Activated gamma-delta T cell (primary cell): ENCODE results near the gene MIA2.
"Not testable (repeated sequence)": the region's sequence is repeated elsewhere in the genome, so short reads cannot be mapped to it uniquely, and the experiment has no call there.

Source experiments
- DNase-seq: peaks from one replicate; lab custom pipeline; 2025; lab: John Stamatoyannopoulos, UW

Gene MIA2

DNA sequence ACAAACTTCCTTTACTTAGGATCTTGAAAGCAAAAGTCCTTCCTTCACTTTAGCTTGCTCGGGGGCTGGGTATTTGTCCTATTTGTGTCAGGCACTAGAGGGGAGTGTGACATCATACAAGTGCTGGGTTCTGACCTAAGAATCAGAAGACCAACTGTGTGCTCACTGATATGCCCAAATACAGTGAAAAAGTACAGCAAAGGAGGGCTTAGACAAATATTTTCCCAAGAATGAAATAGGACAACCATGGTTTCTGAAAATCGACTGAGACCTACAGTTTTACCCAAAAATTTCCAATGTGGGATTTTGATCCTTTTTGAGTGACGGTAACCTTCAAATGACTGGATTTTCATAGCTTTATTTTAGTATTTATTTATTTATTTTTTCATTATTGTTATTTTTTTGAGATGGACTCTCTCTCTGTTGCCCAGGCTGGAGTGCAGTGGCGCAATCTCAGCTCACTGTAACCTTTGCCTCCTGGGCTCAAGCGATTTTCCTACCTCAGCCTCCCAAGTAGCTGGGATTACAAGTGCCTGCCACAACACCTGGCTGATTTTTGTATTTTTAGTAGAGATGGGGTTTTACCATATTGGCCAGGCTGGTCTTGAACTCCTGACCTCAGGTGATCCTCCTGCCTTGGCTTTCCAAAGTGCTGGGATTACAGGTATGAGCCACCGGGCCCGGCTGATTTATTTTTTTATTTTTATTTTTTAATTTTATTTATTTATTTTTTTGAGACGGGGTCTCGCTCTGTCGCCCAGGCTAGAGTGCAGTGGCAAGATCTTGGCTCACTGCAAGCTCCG lies 1.8 kb upstream of the MIA2 start:
- not testable (repeated sequence) for DNase-seq

DNA sequence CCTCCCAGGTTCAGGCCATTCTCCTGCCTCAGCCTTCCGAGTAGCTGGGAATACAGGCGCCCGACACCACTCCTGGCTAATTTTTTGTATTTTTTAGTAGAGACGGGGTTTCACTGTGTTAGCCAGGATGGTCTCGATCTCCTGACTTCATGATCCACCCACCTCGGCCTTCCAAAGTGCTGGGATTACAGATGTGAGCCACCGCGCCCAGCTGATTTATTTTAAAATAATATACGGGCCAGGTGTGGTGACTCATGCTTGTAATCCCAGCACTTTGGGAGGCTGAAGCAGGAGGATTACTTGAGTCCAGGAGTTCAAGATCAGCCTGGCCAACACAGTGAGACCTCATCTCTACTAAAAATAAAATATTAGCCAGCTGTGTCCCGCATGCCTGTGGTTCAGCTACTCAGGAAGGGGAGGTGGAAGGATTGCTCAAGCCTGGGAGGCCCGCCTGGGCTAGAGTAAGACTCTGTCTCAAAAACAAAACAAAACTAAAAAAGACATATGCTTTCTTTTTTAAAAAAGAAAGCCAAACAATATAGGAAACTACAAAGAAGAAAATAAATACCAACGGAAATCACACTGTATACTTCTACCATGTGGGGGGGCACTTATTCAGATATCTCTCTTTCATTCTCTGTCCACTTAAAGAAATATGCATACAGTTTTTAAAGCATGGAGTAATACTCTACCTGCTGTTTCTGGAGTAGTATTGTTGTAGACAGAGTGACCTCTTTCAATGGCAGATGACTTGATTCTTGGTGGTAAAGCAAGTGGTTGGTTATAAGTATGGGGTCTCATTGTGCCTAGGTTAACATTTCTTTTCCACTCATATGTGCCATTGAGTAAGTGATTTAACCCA lies 930 bp upstream of the MIA2 start:
- DNase-seq: no peak

DNA sequence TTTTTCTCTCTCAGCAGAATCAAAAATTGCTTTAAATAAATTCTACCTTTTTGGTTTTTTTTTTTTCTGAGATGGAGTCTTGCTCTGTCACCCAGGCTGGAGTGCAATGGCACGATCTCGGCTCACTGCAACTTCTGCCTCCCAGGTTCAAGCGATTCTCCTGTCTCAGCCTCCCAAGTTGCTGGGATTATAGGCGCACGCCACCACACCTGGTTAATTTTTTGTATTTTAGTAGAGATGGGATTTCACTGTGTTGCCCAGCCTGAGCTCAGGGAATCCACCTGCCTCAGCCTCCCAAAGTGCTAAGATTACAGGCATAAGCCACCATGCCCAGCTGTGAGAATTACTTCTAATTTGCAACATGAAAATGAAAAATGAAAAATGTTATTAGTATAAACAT lies 1.3 kb downstream of the MIA2 start:
- DNase-seq: not testable (repeated sequence)

DNA sequence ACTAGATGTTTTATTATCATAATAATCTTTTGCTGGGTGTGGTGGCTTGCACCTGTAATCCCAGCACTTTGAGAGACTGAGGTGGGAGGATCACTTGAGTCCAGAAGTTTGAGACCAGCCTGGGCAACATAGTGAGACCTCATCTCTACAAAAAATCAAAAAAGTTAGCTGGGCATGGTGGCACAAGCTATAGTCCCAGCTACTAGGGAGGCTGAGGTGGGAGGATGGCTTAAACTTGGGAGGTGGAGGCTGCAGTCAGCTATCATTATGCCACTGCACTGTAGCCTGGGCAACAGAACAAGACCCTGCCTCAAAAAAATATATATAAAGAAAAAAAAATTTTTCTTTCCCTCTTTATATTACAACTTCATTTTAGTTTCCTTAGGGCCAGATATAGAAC lies 1.8 kb downstream of the MIA2 start:
- not testable (repeated sequence) for DNase-seq

DNA sequence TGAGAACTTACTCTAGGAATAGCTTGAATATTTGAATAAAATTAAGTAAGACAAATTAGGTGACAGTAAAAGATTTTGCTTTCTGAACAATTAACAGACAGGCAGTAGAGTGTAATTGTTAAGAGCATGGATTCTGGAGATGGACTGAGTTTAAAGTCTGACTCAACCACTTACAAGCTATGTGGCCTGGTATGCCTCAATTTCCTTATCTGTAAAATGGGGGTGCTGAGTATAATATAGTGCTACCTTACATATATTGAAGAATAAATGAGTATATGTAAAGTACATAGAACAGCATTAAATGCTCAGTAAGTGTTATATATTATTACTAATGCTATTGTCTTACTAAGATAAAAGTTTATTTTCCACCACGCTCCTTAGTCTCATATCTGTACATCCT lies 7.1 kb downstream of the MIA2 start:
- DNase-seq: no peak

DNA sequence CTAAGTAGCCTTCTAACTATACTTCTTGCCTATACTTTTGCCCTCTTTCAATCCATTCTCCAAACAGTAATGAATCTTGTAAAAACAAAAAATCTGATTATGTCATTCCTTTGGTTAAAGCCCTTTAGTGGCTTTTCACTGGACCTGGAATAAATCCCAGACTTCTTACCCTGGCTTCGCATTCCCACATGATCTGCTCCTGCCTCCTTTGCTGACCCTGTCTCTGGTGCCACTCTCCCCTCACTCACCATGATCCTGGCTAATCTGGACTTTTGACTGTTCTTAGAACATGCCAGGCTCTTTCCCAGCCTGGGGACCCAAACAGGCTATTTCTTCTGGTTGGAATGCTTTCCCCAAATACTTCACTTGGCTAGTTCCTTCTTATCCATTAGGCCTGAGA lies 7.9 kb downstream of the MIA2 start:
- no peak for DNase-seq

DNA sequence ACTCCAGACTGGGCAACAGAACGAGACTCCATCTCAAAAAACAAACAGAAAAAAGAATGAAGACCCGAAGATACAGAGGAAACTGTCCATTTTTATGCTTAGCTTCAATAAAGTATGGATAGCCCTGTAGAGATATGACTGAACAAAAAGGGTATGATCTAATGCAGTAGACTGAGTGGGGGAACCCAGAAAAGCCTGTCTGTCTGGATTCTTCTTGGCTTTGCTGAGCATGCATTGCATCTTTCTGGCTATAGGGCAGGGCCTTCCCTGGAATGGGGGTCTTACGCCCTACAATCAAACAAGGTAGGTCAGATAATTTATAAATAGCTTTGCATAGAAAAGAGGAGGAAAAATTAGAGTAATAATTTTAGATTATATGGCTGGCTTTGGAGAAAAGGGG lies 10.1 kb downstream of the MIA2 start:
- no peak for DNase-seq

DNA sequence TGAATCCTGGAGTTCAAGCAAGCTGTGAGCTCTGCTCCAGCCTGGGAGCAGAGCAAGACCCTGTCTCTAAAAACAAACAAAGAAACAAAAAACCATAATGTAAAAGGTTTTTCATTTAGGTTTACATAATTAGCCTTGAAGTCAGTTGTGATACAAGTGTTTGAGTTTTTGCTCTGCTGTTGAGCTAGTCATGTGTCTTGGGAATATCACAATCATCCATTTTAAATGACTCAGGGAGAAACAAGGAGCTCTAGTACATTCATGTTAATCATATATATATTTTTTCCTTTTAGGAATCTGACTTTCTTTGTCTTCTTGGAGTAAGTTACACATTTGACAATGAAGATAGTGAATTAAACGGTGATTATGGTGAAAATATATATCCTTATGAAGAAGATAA lies 12.9 kb downstream of the MIA2 start:
- DNase-seq: no peak

DNA sequence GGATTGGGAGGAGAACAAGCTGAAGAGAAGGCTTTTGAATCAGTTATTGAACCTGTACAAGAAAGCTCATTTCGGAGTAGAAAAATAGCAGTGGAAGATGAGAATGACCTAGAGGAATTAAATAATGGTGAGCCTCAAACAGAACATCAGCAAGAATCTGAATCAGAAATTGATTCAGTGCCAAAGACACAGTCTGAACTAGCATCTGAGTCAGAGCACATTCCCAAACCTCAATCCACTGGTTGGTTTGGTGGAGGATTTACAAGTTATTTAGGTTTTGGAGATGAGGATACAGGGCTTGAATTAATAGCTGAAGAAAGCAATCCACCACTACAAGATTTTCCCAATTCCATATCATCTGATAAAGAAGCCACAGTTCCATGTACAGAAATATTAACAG lies 13.5 kb downstream of the MIA2 start:
- DNase-seq: no peak

DNA sequence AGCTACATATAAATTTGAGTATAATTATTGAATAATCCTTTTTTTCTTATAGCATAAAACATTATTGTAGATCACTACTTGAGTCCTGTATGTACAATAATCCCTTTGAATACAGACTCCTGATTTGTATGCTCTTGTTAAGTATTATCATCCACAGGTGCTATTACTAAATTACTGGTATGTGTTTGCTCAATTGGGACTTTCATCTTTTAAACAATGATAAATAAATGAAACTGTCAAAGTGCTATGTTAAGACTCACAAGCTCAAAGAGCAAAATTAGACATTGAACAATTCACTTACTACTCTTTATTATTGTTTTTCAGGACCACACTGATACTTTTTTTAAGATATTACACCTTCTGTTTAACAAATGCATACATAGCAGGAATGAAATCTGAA lies 17.8 kb downstream of the MIA2 start:
- no peak for DNase-seq

DNA sequence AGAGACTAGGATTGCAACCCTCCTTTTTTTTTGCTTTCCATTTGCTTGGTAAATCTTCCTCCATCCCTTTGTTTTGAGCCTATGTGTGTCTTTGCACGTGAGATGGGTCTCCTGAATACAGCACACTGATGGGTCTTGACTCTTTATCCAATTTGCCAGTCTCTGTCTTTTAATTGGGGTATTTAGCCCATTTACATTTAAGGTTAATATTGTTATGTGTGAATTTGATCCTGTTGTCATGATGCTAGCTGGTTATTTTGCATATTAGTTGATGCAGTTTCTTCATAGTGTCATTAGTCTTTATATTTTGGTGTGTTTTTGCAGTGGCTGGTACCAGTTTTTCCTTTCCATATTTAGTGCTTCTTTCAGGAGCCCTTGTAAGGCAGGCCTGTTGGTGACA lies 23.7 kb downstream of the MIA2 start:
- not testable (repeated sequence) for DNase-seq

DNA sequence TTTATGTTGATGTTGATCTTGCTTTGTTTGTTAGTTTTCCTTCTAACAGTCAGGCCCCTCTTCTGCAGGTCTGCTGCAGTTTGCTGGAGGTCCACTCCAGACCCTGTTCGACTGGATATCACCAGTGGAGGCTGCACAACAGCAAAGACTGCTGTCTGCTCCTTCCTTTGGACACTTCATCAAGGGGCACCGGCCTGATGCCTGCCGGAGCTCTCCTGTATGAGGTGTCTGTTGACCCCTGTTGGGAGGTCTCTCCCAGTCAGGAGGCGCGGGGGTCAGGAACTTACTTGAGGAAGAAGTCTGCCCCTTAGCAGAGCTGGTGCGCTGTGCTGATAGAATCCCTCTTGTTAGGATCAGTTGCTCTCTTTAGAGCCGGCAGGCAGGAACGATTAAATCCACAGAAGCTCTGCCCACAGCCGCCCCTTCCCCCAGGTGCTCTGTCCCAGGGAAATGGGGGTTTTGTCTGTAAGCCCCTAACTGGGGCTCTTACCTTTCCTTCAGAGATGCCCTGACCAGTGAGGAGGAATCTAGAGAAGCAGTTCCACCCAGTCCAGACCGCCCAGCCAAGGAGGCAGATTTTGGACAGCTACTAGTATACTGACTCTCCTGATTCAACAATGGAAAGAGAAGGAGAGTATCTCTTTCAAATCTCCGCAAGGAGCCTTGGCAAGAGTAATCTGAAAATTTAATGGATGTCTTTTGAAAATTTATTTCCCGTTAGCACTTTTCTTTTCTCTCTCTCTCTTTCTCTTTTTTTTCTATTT lies 25.2 kb downstream of the MIA2 start:
- DNase-seq: no peak

DNA sequence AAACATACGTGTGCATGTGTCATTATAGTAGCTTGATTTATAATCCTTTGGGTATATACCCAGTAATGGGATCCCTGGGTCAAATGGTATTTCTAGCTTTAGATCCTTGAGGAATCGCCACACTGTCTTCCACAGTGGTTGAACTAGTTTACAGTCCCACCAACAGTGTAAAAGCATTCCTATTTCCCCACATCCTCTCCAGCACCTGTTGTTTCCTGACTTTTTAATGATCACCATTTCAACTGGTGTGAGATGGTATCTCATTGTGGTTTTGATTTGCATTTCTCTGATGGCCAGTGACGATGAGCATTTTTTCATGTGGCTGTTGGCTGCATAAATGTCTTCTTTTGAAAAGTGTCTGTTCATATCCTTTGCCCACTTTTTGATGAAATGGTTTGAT lies 26.4 kb downstream of the MIA2 start:
- not testable (repeated sequence) for DNase-seq

DNA sequence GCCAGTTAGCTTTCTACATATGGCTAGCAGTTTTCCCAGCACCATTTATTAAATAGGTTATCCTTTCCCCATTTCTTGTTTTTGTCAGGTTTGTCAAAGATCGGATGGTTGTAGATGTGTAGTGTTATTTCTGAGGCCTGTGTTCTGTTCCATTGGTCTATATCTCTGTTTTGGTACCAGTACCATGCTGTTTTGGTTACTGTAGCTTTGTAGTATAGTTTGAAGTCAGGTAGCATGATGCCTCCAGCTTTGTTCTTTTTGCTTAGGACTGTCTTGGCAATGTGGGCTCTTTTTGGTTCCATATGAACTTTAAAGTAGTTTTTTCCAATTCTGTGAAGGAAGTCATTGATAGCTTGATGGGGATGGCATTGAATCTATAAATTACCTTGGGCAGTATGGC lies 28.5 kb downstream of the MIA2 start:
- DNase-seq: not testable (repeated sequence)

DNA sequence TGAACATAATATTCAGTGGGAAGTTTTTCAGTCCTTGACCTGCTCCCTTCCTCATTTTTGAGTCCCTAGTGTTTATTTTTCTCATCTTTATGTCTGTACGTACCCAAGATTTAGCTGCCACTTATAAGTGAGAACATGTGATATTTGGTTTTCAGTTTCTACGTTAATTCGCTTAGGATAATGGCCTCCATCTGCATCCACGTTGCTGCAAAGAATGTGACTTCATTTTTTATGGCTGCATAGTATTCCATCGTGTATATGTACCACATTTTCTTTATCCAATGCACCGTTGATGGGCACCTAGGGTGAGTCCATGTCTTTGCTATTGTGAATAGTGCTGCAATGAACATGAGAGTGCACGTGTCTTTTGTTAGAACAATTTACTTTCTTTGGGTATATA lies 30.3 kb downstream of the MIA2 start:
- no peak for DNase-seq

DNA sequence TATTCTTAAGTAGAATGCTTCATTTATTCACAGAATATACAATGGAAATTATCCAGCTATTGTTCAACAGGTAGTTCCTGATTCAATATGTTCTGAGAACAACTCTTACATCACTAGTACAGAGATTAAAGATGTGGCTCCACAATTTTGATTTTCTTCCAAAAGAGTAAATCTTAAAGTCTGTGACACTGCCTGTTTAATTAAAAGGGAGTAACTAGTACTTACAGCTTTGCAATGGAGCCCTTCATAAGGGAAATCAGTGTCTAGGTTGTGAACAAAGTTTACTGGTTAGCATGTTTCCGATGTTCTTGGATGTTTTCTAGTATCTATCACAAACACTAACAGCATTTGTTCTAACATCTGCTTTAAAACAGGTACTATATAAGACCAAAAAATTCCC lies 30.8 kb downstream of the MIA2 start:
- no peak for DNase-seq

DNA sequence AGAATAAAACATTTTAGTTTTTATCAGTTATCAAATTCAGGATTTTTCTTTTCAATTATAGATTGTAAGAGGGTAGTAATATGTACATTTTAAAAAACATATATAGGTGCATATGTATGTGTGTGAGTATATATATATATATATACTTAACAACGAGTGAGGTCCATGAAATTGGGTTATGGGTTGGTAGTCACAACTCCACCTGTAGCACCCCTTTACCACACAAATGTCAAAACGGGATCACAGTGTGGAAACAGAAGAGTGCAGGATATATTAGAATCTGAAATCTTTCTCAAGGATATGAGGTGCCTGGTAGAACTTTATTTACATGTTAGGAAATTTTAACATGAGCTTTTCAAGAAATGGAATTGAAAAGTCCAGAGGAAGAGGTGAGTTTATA lies 31.3 kb downstream of the MIA2 start:
- no peak for DNase-seq

DNA sequence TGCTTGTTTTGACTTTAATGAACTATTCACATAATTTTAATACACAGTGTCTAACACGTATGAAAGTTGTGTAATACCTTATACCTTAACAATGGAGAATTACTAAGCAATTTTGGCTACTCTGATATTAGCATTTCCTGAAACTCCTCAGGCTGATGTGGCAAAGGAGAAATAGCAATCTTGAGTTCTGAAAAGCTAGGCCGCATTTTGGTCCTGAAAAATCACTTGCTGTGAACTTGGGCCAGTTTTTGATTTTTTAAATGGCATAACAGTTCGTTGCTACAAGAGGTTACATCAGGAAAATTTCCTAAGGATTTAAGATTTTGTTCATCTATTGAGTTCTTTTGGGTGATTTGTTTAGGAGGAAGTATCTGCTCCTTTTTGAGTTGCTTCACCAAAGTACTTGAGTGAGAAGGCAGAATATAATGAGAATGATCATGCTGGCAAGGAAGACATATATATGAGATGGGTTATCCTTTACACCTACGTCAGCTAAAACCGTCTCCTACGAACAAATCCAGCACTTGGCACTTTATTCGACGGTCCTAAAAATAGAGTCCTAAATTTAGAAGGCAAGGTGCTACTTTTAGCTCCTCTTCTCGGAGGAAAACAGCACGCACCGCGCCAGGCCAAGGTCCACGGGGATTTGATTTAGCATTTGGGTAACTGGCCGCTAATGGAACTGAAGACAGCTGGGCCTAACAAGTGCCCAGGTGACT lies 32.2 kb downstream of the MIA2 start:
- no peak for DNase-seq

DNA sequence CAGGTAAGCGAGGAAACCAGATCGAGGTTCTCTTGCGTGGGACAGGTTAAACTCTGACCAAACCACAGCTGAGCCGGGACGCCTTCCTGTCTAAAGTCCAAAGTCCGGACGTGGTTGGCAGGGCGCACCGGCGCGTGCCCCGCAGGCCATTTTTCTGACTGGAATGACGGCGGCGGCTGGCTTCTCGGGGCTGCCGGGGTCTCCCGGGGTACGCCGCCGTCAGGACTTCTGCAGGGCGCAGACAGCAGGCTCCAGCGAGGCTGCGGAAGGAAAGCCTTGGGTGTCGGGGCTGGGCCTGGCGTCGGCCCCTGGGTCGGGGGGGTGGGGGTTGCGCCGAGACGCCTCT lies 32.8 kb downstream of the MIA2 start:
- DNase-seq: no peak

DNA sequence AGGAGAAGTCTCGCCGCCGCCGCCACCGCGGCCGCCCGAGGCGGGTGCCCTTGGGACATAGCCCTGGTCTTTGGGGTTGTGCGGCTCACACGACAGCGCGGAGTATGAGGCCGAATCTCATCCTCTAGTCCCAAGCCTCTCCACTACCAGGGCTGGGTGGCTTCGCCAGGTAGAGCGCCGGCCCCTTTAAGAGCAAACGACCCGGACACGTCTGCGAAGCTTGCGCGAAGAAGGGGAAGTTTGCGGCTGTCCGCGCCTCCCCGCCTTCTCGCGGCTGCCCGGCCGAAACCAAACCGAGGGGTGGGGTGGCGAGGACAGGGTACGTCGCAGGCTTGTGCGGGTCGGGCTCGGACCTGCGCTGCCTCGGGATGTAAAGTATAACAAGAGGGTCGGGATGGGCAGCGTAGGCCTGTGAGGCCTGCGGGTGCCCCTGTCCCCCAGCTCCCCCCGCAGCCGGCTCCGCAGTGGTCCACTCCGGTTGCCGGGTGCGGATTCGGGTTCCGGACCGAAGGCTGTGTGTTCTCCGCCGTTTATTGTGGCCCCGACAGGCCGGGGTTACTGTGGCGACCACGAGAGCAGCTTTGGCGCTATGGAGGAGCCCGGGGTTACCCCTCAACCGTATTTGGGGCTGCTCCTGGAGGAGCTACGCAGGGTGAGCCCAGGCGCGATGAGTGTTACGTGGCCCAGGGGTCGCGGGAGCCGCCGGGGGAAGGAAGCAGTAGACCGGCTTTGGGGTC lies 33.3 kb downstream of the MIA2 start:
- peak; percentile 73 for DNase-seq

DNA sequence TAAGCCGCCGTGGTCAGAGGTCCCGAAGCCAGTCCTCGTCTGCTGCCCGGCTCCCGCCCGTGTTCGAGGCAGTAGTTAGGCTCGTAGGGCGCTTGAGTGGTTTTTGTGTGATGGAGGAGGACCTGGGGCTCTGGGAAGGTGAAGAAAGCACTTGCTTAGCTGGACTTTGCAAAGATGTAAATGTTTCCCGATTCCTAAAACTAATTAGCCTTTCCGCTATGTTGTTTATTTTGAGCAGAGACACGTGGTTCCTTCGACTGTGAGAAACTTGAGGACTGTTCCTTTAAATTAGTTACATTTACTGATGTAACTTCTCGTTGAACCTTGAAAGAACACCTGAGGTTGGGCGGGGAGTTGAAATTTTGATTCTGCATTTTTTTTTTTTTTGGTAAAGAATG lies 33.9 kb downstream of the MIA2 start:
- no peak for DNase-seq
